ENCODE measurements around the gene PTPRG. TPM values are rescaled to one million over a fixed set of nuclear protein-coding genes. Genes with fewer than 3 reads are reported as not detected.
A peak's percentile ranks its signal among the peaks of the same experiment; 100 is the strongest.

The PTPRG gene
- total and polyA plus RNA-seq, 2 experiments from 2014 or later, result 11.5 to 39.6 TPM

DNA sequence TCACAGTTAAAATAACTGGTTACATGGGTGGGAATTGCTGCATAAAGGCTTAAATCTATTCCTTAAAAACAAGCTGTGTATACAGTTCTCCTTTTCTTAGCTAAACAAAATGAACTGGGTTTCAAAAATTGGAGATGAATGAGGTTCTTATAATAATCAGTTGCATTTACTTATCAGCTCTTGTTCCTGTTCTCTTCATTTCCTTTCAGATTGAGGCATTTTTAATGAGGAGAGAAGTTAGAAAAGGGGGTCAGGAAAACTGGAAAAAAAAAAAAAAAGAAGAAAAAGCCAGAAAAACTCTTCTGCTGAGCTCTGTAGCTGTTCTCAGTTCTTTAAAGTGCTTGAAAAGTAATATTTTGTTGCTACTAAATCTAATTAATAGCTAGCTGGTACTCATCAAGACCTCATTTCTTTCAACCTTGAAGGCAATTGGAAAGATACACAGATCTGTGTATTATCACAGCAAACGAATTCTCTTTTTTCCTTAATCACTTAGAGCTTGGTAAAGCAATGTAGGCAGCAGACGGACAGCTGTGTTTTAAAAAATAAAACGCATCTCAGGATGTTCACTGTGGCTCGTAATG is 32.2 kb downstream of the PTPRG start:
- H3K9me2 ChIP-seq (ENCODE audit: insufficient read depth), result no peaks in the 10 kb centered on the region
- in situ Hi-C loops (cut with MboI), result no loop called here
- TF ChIP-seq EZH2 (IDR thresholded peaks at IDR 0.05; ENCODE audit: insufficient read depth, poor library complexity, severe bottlenecking) (no peak), EZH2phosphoT487 (IDR thresholded peaks at IDR 0.05; ENCODE audit: insufficient read depth, low read depth) (no peak)
- H3K9ac ChIP-seq, result no peak overlapping the region
- H4K20me1 ChIP-seq (ENCODE audit: insufficient read depth), result no peaks in the 10 kb centered on the region; the same call in 1 of the 2 replicates
- H2AFZ ChIP-seq, result no peak overlapping the region
- no peaks in the 10 kb centered on the region for H3K27me3 ChIP-seq (replicated peaks; ENCODE audit: insufficient read depth)
- 97 to 98% methylated on average over 4 of the region's 4 CpGs for WGBS, 2 experiments (ENCODE audit: low coverage in 1 of 2, low lambda C conversion rate in 2 of 2, missing lambda C conversion rate in 2 of 2)
- no peak overlapping the region for H3K4me3 ChIP-seq
- H3K9me3 ChIP-seq (ENCODE audit: low read depth), result no peaks in the 10 kb centered on the region
- H3K27ac ChIP-seq, result no peak overlapping the region
- no peak overlapping the region for H3K4me2 ChIP-seq (ENCODE audit: unreplicated experiment)
- peaks cover 80% of the 10 kb centered on the region for H3K79me2 ChIP-seq (ENCODE audit: insufficient read depth)
- H3K4me1 ChIP-seq (ENCODE audit: insufficient read depth), result peaks cover 20% of the 10 kb centered on the region
- DNase-seq, result no peak
- no peaks in the 10 kb centered on the region for H3F3A ChIP-seq (ENCODE audit: insufficient read depth)
- H3K36me3 ChIP-seq (ENCODE audit: low read depth), result no peaks in the 10 kb centered on the region

DNA sequence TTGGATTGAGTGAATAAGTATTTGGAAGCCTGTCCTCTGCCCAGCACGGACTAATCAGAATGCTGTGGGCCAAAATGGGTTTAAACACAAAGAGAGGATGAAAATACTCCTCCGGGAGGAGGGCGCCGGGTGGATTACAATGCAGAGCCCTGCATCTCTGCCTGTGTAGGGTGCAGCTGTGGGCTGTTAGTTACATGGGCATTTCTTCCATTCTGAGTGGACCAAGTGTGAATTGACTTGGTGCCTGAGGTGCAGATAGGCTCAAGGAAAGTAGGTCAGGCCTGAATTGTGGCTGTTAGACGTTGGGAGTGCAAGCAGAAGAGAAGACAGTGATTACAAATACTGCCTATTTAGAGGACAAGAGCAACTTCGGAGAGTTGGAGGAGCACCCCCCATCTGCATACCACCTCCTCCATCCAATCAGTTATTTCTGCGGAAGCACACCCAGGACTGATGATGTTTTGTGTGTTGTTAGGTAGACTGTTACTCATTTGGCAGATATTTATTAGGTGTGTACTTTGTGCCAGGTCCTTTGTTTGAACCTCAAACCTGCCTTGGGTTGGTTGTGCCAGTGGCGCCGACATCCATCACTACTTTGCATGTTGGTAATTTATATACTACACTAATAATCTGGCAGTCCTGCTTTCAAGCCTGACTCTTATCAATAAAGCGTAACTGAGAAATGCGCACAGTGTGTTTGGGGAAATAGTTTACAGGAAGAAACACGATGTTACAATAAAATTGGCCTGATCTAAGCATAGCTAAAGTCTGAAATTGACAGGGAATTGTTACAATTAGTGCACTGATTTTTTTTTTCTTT is 33.0 kb downstream of the PTPRG start:
- no peaks in the 10 kb centered on the region for H3F3A ChIP-seq (ENCODE audit: insufficient read depth)
- H3K9me3 ChIP-seq (ENCODE audit: low read depth), result no peaks in the 10 kb centered on the region
- no peak overlapping the region; the same call in 1 of the 2 replicates for H3K27ac ChIP-seq
- 62 to 64% methylated on average over 12 of the region's 12 CpGs for WGBS, 2 experiments (ENCODE audit: low coverage in 1 of 2, low lambda C conversion rate in 2 of 2, missing lambda C conversion rate in 2 of 2)
- no peaks in the 10 kb centered on the region; the same call in 1 of the 2 replicates for H4K20me1 ChIP-seq (ENCODE audit: insufficient read depth)
- TF ChIP-seq EZH2 (IDR thresholded peaks at IDR 0.05; ENCODE audit: insufficient read depth, poor library complexity, severe bottlenecking), result no peak
- TF ChIP-seq EZH2phosphoT487 (IDR thresholded peaks at IDR 0.05; ENCODE audit: insufficient read depth, low read depth), result no peak
- H3K9ac ChIP-seq, result peak overlapping the region; percentile 45
- H3K79me2 ChIP-seq (ENCODE audit: insufficient read depth), result peaks cover 80% of the 10 kb centered on the region
- DNase-seq, result peak; percentile 11
- in situ Hi-C loops (cut with MboI), result no loop called here
- peak overlapping the region; percentile 60 for H3K4me3 ChIP-seq
- H3K36me3 ChIP-seq (ENCODE audit: low read depth), result no peaks in the 10 kb centered on the region
- peaks cover 20% of the 10 kb centered on the region for H3K4me1 ChIP-seq (ENCODE audit: insufficient read depth)
- H3K9me2 ChIP-seq (ENCODE audit: insufficient read depth), result no peaks in the 10 kb centered on the region
- no peaks in the 10 kb centered on the region for H3K27me3 ChIP-seq (replicated peaks; ENCODE audit: insufficient read depth)
- H2AFZ ChIP-seq, result peak overlapping the region; percentile 56
- H3K4me2 ChIP-seq (ENCODE audit: unreplicated experiment), result peak overlapping the region; percentile 77

DNA sequence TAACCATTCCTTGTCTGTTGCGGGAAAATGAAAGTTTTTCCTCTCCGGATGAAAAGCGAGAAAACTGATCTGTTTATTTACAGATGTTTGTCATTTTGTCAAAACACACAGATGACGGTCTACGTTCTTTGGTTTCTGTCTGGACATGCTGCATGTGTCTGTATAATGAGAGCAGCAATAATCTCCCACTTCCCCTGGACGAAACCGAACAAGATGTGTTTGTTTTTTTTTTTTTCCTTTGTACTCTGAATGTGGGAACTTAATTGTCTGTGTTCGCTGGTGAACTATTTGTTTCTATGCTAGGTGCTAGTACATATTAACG is 33.6 kb downstream of the PTPRG start:
- no peaks in the 10 kb centered on the region for H3F3A ChIP-seq (ENCODE audit: insufficient read depth)
- H3K79me2 ChIP-seq (ENCODE audit: insufficient read depth), result peaks cover 82% of the 10 kb centered on the region
- WGBS, 2 experiments (ENCODE audit: low coverage in 1 of 2, low lambda C conversion rate in 2 of 2, missing lambda C conversion rate in 2 of 2), result 10 to 11% methylated on average over 9 of the region's 9 CpGs
- peak overlapping the region; percentile 56 for H2AFZ ChIP-seq
- peak overlapping the region; percentile 24 for H3K27ac ChIP-seq
- H3K4me3 ChIP-seq, result peak overlapping the region; percentile 60
- H3K4me1 ChIP-seq (ENCODE audit: insufficient read depth), result peaks cover 20% of the 10 kb centered on the region
- H3K27me3 ChIP-seq (replicated peaks; ENCODE audit: insufficient read depth), result no peaks in the 10 kb centered on the region
- H3K9me3 ChIP-seq (ENCODE audit: low read depth), result no peaks in the 10 kb centered on the region
- peak overlapping the region; percentile 45 for H3K9ac ChIP-seq
- DNase-seq, result peak; percentile 23
- TF ChIP-seq EZH2 (IDR thresholded peaks at IDR 0.05; ENCODE audit: insufficient read depth, poor library complexity, severe bottlenecking) (no peak), EZH2phosphoT487 (IDR thresholded peaks at IDR 0.05; ENCODE audit: insufficient read depth, low read depth) (no peak)
- H4K20me1 ChIP-seq (ENCODE audit: insufficient read depth), result no peaks in the 10 kb centered on the region; the same call in 1 of the 2 replicates
- no peaks in the 10 kb centered on the region for H3K9me2 ChIP-seq (ENCODE audit: insufficient read depth)
- in situ Hi-C loops (cut with MboI), result no loop called here
- H3K4me2 ChIP-seq (ENCODE audit: unreplicated experiment), result peak overlapping the region; percentile 77
- no peaks in the 10 kb centered on the region for H3K36me3 ChIP-seq (ENCODE audit: low read depth)

DNA sequence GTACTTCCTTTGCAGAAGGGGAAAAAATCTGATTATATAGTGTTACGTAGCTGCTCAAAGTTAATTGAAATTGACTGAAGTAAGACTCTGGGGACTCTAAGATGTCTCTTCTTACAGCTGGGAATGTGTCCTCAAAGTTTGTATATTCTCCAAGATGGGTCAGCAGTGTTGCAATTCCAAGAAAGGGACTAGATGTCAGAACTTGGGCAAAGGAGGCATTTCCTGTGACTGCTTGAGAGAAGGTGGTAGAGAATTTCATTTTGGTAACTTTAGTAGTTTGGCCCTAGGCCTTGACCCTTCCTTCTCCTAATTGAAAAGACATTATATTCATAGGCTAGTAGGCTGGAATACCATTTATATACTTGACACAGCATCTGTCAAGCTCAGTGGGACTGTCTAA is 33.9 kb downstream of the PTPRG start:
- no peaks in the 10 kb centered on the region for H3K9me2 ChIP-seq (ENCODE audit: insufficient read depth)
- H3F3A ChIP-seq (ENCODE audit: insufficient read depth), result no peaks in the 10 kb centered on the region
- H3K9me3 ChIP-seq (ENCODE audit: low read depth), result no peaks in the 10 kb centered on the region
- H3K4me3 ChIP-seq, result peak overlapping the region; percentile 60
- no peaks in the 10 kb centered on the region for H3K27me3 ChIP-seq (replicated peaks; ENCODE audit: insufficient read depth)
- H3K36me3 ChIP-seq (ENCODE audit: low read depth), result no peaks in the 10 kb centered on the region
- H2AFZ ChIP-seq, result peak overlapping the region; percentile 56
- no peaks in the 10 kb centered on the region; the same call in 1 of the 2 replicates for H4K20me1 ChIP-seq (ENCODE audit: insufficient read depth)
- peaks cover 85% of the 10 kb centered on the region for H3K79me2 ChIP-seq (ENCODE audit: insufficient read depth)
- peak; percentile 57 for DNase-seq
- TF ChIP-seq EZH2 (IDR thresholded peaks at IDR 0.05; ENCODE audit: insufficient read depth, poor library complexity, severe bottlenecking) (no peak), EZH2phosphoT487 (IDR thresholded peaks at IDR 0.05; ENCODE audit: insufficient read depth, low read depth) (no peak)
- peak overlapping the region; percentile 24 for H3K27ac ChIP-seq
- peaks cover 20% of the 10 kb centered on the region for H3K4me1 ChIP-seq (ENCODE audit: insufficient read depth)
- in situ Hi-C loops (cut with MboI), result no loop called here
- peak overlapping the region; percentile 45 for H3K9ac ChIP-seq
- 9 to 12% methylated on average over 1 of the region's 1 CpG for WGBS, 2 experiments (ENCODE audit: low coverage in 1 of 2, low lambda C conversion rate in 2 of 2, missing lambda C conversion rate in 2 of 2)
- peak overlapping the region; percentile 77 for H3K4me2 ChIP-seq (ENCODE audit: unreplicated experiment)

Data from GM23248 (cell line).